Esophagus muscularis mucosa (tissue), 3 donors: ENCODE measurements around the gene TMEM125.

Source experiments
- POLR2A ChIP-seq: fragments of 450-650 bp; IDR thresholded peaks from one replicate; pipeline ENCODE4 v1.6.1; 2017; ENCODE audit warnings: antibody characterized with exemption, moderate library complexity, mild to moderate bottlenecking, low read depth
- POLR2AphosphoS5 ChIP-seq, 2 donors: sonication (generic); formaldehyde crosslinking; IDR thresholded peaks; one replicate each; pipeline ENCODE4 v1.6.1; 2017; ENCODE audit warnings: antibody characterized with exemption in 2 of 2
- TF ChIP-seq, protein P1 (sequence below), 3 experiments: fragments of 200-600 bp in 2 of 3; fragments of 450-650 bp in 1 of 3; sonication (generic) in 2 of 3; IDR thresholded peaks; one replicate each; pipeline ENCODE4 v1.5.1; 2017 to 2019; ENCODE audit warnings: antibody characterized with exemption in 3 of 3, mild to moderate bottlenecking in 2 of 3, moderate library complexity in 1 of 3

DNA sequence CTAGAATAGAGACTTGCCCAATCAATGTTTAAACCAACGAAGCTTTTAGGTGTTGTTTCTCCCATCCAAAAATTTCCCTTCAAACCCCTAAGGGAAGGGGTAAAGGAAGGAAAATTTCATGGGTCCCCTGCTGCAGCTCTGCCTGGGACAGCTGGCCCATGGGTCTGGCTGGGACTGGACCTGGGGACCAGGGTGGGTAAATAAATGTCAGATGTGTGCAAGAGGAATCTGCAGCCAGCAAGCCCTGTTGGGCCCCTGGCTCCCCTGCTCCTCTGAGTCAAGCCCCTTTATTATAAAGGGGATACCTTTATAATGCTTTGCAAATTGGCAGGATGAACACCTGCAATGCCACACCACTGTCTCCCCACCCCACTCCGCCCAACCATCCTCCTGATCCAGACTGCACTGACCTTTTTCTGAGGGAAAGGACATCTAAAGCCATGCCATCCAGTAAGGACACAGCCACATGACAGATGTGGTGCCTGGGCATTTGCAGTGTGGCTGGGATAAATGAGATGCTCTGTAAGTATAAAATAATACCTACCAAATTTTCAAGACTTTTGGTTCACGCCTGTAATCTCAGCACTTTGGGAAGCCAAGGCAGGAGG, 1.9 kb upstream of the TMEM125 start:
- no peak for TF ChIP-seq POLR2AphosphoS5 (IDR thresholded peaks at IDR 0.05)
- TF ChIP-seq, protein P1, sequence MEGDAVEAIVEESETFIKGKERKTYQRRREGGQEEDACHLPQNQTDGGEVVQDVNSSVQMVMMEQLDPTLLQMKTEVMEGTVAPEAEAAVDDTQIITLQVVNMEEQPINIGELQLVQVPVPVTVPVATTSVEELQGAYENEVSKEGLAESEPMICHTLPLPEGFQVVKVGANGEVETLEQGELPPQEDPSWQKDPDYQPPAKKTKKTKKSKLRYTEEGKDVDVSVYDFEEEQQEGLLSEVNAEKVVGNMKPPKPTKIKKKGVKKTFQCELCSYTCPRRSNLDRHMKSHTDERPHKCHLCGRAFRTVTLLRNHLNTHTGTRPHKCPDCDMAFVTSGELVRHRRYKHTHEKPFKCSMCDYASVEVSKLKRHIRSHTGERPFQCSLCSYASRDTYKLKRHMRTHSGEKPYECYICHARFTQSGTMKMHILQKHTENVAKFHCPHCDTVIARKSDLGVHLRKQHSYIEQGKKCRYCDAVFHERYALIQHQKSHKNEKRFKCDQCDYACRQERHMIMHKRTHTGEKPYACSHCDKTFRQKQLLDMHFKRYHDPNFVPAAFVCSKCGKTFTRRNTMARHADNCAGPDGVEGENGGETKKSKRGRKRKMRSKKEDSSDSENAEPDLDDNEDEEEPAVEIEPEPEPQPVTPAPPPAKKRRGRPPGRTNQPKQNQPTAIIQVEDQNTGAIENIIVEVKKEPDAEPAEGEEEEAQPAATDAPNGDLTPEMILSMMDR (IDR thresholded peaks at IDR 0.05) = no peak
- no peak for TF ChIP-seq POLR2A
